Measurements from ENCODE around the gene TMOD1.
A peak's percentile ranks its signal among the peaks of the same experiment; 100 is the strongest.

TMOD1 gene

GRCh38 chr9:97500765-97501176 is 695 bp upstream of the TMOD1 start:
- peaks cover 32% of the 10 kb centered on the region for H3K27me3 ChIP-seq (replicated peaks; ENCODE audit: control insufficient read depth, insufficient read depth, low read length)
- no peaks in the 10 kb centered on the region for H3K9me3 ChIP-seq (ENCODE audit: control insufficient read depth, low read length)
- H3K9ac ChIP-seq (ENCODE audit: low read length) = peak overlapping the region; percentile 52
- H3K4me1 ChIP-seq (ENCODE audit: control insufficient read depth, insufficient read depth, low read length) = peaks cover 16% of the 10 kb centered on the region
- H3K4me3 ChIP-seq (ENCODE audit: low read length) = peak overlapping the region; percentile 72
- H3K36me3 ChIP-seq (ENCODE audit: control insufficient read depth, insufficient read depth, low read length, severe bottlenecking) = no peaks in the 10 kb centered on the region
- no peak for DNase-seq (ENCODE audit: low read depth)

- peak overlapping the region; percentile 78 for H3K4me3 ChIP-seq (ENCODE audit: low read length)
- no peaks in the 10 kb centered on the region for H3K36me3 ChIP-seq (ENCODE audit: control insufficient read depth, insufficient read depth, low read length, severe bottlenecking)
- no peaks in the 10 kb centered on the region for H3K9me3 ChIP-seq (ENCODE audit: control insufficient read depth, low read length)
- peaks cover 39% of the 10 kb centered on the region for H3K27me3 ChIP-seq (replicated peaks; ENCODE audit: control insufficient read depth, insufficient read depth, low read length)
- peaks cover 16% of the 10 kb centered on the region for H3K4me1 ChIP-seq (ENCODE audit: control insufficient read depth, insufficient read depth, low read length)
- H3K9ac ChIP-seq (ENCODE audit: low read length) = peak overlapping the region; percentile 45
- DNase-seq (ENCODE audit: low read depth) = no peak
These were observed 431 bp downstream of the TMOD1 start for GRCh38 chr9:97501972-97502221.

GRCh38 chr9:97502222-97502983 is 937 bp downstream of the TMOD1 start:
- H3K36me3 ChIP-seq (ENCODE audit: control insufficient read depth, insufficient read depth, low read length, severe bottlenecking) = no peaks in the 10 kb centered on the region
- peak overlapping the region; percentile 45 for H3K9ac ChIP-seq (ENCODE audit: low read length)
- peaks cover 39% of the 10 kb centered on the region for H3K27me3 ChIP-seq (replicated peaks; ENCODE audit: control insufficient read depth, insufficient read depth, low read length)
- H3K4me3 ChIP-seq (ENCODE audit: low read length) = peak overlapping the region; percentile 78
- no peak for DNase-seq (ENCODE audit: low read depth)
- H3K9me3 ChIP-seq (ENCODE audit: control insufficient read depth, low read length) = no peaks in the 10 kb centered on the region
- peaks cover 16% of the 10 kb centered on the region for H3K4me1 ChIP-seq (ENCODE audit: control insufficient read depth, insufficient read depth, low read length)

GRCh38 chr9:97502984-97503861 is 1.8 kb downstream of the TMOD1 start:
- Histone ChIP-seq H3K27me3 (replicated peaks; ENCODE audit: control insufficient read depth, insufficient read depth, low read length) (peaks cover 39% of the 10 kb centered on the region), H3K4me1 (ENCODE audit: control insufficient read depth, insufficient read depth, low read length) (peaks cover 16% of the 10 kb centered on the region), H3K9me3 (ENCODE audit: control insufficient read depth, low read length) (no peaks in the 10 kb centered on the region), H3K9ac (ENCODE audit: low read length) (no peak overlapping the region), H3K36me3 (ENCODE audit: control insufficient read depth, insufficient read depth, low read length, severe bottlenecking) (no peaks in the 10 kb centered on the region), H3K4me3 (ENCODE audit: low read length) (peak overlapping the region; percentile 78)
- no peak for DNase-seq (ENCODE audit: low read depth)

- DNase-seq (ENCODE audit: low read depth) = no peak
These were observed 2.4 kb downstream of the TMOD1 start for GRCh38 chr9:97503862-97504210.

GRCh38 chr9:97504381-97505216 is 3.1 kb downstream of the TMOD1 start:
- no peaks in the 10 kb centered on the region for H3K36me3 ChIP-seq (ENCODE audit: control insufficient read depth, insufficient read depth, low read length, severe bottlenecking)
- H3K9ac ChIP-seq (ENCODE audit: low read length) = no peak overlapping the region
- peaks cover 16% of the 10 kb centered on the region for H3K4me1 ChIP-seq (ENCODE audit: control insufficient read depth, insufficient read depth, low read length)
- H3K9me3 ChIP-seq (ENCODE audit: control insufficient read depth, low read length) = no peaks in the 10 kb centered on the region
- H3K4me3 ChIP-seq (ENCODE audit: low read length) = no peak overlapping the region
- H3K27me3 ChIP-seq (replicated peaks; ENCODE audit: control insufficient read depth, insufficient read depth, low read length) = peaks cover 39% of the 10 kb centered on the region
- DNase-seq (ENCODE audit: low read depth) = no peak

More at GRCh38 chr9:97503862-97504210, 2.4 kb downstream of the TMOD1 start:
- no peak overlapping the region for H3K9ac ChIP-seq (ENCODE audit: low read length)
- peaks cover 16% of the 10 kb centered on the region for H3K4me1 ChIP-seq (ENCODE audit: control insufficient read depth, insufficient read depth, low read length)
- H3K27me3 ChIP-seq (replicated peaks; ENCODE audit: control insufficient read depth, insufficient read depth, low read length) = peaks cover 39% of the 10 kb centered on the region
- no peaks in the 10 kb centered on the region for H3K36me3 ChIP-seq (ENCODE audit: control insufficient read depth, insufficient read depth, low read length, severe bottlenecking)
- no peaks in the 10 kb centered on the region for H3K9me3 ChIP-seq (ENCODE audit: control insufficient read depth, low read length)
- no peak overlapping the region for H3K4me3 ChIP-seq (ENCODE audit: low read length)

- no peaks in the 10 kb centered on the region for H3K9me3 ChIP-seq (ENCODE audit: control insufficient read depth, low read length)
- no peaks in the 10 kb centered on the region for H3K36me3 ChIP-seq (ENCODE audit: control insufficient read depth, insufficient read depth, low read length, severe bottlenecking)
- peaks cover 18% of the 10 kb centered on the region for H3K4me1 ChIP-seq (ENCODE audit: control insufficient read depth, insufficient read depth, low read length)
- H3K9ac ChIP-seq (ENCODE audit: low read length) = no peak overlapping the region
- peaks cover 30% of the 10 kb centered on the region for H3K27me3 ChIP-seq (replicated peaks; ENCODE audit: control insufficient read depth, insufficient read depth, low read length)
- H3K4me3 ChIP-seq (ENCODE audit: low read length) = no peak overlapping the region
- no peak for DNase-seq (ENCODE audit: low read depth)
These were observed 4.4 kb downstream of the TMOD1 start for GRCh38 chr9:97505845-97506244.

- no peak for DNase-seq (ENCODE audit: low read depth)
- no peak overlapping the region for H3K9ac ChIP-seq (ENCODE audit: low read length)
- H3K4me1 ChIP-seq (ENCODE audit: control insufficient read depth, insufficient read depth, low read length) = peaks cover 15% of the 10 kb centered on the region
- no peak overlapping the region for H3K4me3 ChIP-seq (ENCODE audit: low read length)
- no peaks in the 10 kb centered on the region for H3K36me3 ChIP-seq (ENCODE audit: control insufficient read depth, insufficient read depth, low read length, severe bottlenecking)
- H3K9me3 ChIP-seq (ENCODE audit: control insufficient read depth, low read length) = no peaks in the 10 kb centered on the region
- H3K27me3 ChIP-seq (replicated peaks; ENCODE audit: control insufficient read depth, insufficient read depth, low read length) = peaks cover 30% of the 10 kb centered on the region
These were observed 4.8 kb downstream of the TMOD1 start for GRCh38 chr9:97506306-97506705.

GRCh38 chr9:97506787-97507186 is 5.3 kb downstream of the TMOD1 start:
- Histone ChIP-seq H3K4me1 (ENCODE audit: control insufficient read depth, insufficient read depth, low read length) (peaks cover 15% of the 10 kb centered on the region), H3K4me3 (ENCODE audit: low read length) (no peak overlapping the region), H3K27me3 (replicated peaks; ENCODE audit: control insufficient read depth, insufficient read depth, low read length) (peaks cover 30% of the 10 kb centered on the region), H3K9ac (ENCODE audit: low read length) (no peak overlapping the region), H3K9me3 (ENCODE audit: control insufficient read depth, low read length) (no peaks in the 10 kb centered on the region), H3K36me3 (ENCODE audit: control insufficient read depth, insufficient read depth, low read length, severe bottlenecking) (no peaks in the 10 kb centered on the region)
- no peak for DNase-seq (ENCODE audit: low read depth)

GRCh38 chr9:97507428-97507984 is 6.0 kb downstream of the TMOD1 start:
- Histone ChIP-seq H3K9ac (ENCODE audit: low read length) (no peak overlapping the region), H3K27me3 (replicated peaks; ENCODE audit: control insufficient read depth, insufficient read depth, low read length) (peaks cover 25% of the 10 kb centered on the region), H3K4me1 (ENCODE audit: control insufficient read depth, insufficient read depth, low read length) (peaks cover 11% of the 10 kb centered on the region), H3K9me3 (ENCODE audit: control insufficient read depth, low read length) (no peaks in the 10 kb centered on the region), H3K36me3 (ENCODE audit: control insufficient read depth, insufficient read depth, low read length, severe bottlenecking) (no peaks in the 10 kb centered on the region), H3K4me3 (ENCODE audit: low read length) (no peak overlapping the region)
- no peak for DNase-seq (ENCODE audit: low read depth)

GRCh38 chr9:97508852-97509251 is 7.4 kb downstream of the TMOD1 start:
- Histone ChIP-seq H3K9me3 (ENCODE audit: control insufficient read depth, low read length) (no peaks in the 10 kb centered on the region), H3K9ac (ENCODE audit: low read length) (no peak overlapping the region), H3K27me3 (replicated peaks; ENCODE audit: control insufficient read depth, insufficient read depth, low read length) (peaks cover 15% of the 10 kb centered on the region), H3K4me3 (ENCODE audit: low read length) (no peak overlapping the region), H3K36me3 (ENCODE audit: control insufficient read depth, insufficient read depth, low read length, severe bottlenecking) (no peaks in the 10 kb centered on the region), H3K4me1 (ENCODE audit: control insufficient read depth, insufficient read depth, low read length) (peaks cover 10% of the 10 kb centered on the region)
- DNase-seq (ENCODE audit: low read depth) = no peak

Measured in adipocyte (in vitro differentiated cells).